Fibroblast of skin of right quadriceps (primary cell): ENCODE results near the gene DGCR6.
"Not testable (repeated sequence)": the region's sequence is repeated elsewhere in the genome, so short reads cannot be mapped to it uniquely, and the experiment has no call there.

Experiments
- DNase-seq: peaks from one replicate; pipeline ENCODE4 v3.0.0-alpha.2; 2013

The DGCR6 gene

DNA sequence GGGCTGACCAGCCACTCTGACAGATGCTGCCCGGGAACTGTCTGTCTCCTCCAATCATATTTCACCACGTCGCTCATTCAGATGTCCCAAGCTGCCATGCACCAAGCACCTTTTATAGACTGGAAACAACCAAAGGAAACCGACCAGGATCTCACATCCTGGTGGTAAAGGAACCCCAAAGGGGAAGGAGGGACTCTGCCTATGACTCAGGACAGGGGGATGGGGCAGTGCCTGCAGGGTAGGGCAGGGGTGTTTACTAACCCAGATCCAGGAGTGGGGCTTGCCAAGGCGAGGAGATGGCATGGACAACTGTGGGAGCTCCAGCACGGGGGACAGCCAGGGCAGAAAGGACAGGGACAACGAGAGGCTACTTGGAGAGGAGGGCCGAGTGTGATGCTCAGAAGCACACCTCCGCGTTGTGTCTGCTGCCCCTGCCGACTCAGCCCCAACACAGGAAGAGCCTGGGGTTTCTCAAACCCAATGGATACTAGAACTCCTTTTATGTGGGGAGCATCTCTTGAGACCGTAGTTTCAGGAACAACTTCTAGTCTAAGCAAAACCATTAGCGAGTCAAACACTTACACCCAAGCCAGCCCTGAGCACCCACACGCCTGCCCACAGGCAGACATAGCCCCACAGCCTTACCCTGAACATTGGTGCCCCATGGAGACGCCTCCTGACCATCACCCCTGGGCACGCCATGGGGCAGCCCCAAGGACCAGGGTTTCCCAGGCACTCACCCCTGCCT is 26.0 kb downstream of the DGCR6 start:
- DNase-seq, result no peak

DNA sequence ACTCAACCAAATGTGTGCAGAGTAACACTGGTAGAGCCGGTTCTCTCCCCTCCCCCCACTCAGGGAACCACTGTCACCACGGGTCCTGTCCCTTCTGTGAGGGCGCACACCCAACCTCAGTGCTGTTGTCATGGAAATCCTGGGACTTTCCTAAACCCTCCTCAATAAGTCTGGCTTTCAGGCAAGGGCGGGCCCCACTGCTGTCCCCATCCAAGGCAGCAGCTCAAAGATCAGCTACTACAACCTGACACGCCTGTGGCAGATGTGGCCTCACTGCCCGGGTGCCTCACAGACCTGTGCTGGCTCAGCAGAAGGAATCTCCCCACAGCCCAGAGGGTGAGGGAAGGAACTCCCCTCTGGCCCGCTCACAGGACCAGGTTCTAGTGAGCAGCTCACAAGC is 27.8 kb downstream of the DGCR6 start:
- DNase-seq, result no peak

DNA sequence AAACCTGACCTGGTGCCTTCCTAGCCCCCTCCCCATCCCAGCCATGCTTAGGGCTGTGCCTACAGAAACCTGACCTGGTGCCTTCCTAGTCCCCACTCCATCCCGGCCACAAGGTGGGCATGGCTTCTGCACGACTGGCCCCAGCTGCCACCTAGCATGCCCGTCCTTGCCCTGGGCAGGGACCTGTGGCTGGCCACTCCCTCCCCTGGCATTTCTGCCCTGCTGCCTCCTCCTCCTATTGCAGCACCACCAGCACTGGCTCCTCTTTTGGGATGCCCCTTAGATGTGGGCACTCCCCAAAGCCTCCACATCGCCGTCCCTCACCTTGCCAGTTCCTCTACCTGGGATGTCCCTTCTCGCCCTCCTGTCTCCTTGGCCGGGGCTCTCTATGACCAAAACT is 28.6 kb downstream of the DGCR6 start:
- not testable (repeated sequence) for DNase-seq

DNA sequence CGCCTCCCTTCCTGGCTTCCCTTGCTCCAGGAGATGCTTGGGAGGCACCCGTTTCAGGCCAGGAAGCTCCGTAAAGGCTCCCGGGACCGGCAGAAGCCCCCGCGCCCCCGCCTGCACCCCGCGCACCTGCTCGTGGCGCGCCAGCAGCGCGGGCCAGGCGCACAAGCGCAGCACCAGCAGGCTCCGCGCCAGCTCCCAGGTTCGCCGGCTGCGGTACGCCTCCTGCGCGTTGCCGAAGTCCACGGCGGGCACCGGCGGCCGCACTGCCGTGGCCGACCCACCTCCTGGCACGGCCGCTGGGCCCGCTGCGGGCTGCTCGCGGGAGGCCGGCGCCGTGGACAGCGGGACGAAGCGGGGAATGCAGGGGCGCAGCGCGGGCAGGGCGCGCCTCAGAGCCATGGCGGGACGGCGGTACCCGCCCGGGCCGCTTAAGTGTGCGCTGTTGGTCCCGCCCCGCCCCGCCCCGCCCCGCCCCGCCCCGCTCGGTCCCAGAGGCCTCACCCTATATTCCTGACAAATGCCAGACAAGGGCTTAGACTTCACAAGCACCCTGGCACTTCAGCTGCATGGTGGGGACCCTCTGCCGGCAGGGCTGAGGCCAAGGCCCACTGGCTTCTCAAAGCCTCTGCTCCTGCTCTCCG is 29.9 kb downstream of the DGCR6 start, which contains the start of gene PRODH:
PRODH (minus strand) TSS at position 405 of the 641 bp plus-strand sequence; CDS start at position 399, 6 bp downstream.
- no peak for DNase-seq

DNA sequence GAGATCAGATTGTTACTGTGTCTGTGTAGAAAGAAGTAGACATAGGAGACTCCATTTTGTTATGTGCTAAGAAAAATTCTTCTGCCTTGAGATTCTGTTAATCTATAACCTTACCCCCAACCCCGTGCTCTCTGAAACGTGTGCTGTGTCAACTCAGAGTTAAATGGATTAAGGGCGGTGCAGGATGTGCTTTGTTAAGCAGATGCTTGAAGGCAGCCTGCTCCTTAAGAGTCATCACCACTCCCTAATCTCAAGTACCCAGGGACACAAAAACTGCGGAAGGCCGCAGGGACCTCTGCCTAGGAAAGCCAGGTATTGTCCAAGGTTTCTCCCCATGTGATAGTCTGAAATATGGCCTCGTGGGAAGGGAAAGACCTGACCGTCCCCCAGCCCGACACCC is 32.6 kb downstream of the DGCR6 start:
- not testable (repeated sequence) for DNase-seq

DNA sequence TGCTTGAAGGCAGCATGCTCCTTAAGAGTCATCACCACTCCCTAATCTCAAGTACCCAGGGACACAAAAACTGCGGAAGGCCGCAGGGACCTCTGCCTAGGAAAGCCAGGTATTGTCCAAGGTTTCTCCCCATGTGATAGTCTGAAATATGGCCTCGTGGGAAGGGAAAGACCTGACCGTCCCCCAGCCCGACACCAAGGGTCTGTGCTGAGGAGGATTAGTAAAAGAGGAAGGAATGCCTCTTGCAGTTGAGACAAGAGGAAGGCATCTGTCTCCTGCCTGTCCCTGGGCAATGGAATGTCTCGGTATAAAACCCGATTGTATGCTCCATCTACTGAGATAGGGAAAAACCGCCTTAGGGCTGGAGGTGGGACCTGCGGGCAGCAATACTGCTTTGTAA is 41.0 kb downstream of the DGCR6 start:
- DNase-seq, result not testable (repeated sequence)

DNA sequence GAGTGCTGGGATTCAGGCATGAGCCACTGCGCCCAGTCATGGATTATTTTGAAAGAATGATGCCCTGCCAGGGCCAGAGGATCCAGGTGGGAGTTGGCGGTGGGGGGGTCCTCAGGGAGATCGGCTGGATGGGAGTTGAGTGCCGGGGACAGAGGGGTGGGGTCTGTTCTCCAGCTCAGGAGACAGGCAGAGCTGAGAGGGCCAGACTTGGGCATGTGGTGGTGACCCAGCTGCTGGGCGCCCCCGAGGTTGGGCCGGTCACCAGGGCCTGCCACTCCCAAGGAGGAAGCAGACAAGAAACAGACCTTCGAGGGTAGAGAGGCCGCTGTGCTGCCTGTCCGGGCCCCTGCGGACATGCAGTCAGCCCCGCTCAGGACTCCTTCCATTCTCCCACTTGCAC is 41.8 kb downstream of the DGCR6 start:
- DNase-seq, result no peak

DNA sequence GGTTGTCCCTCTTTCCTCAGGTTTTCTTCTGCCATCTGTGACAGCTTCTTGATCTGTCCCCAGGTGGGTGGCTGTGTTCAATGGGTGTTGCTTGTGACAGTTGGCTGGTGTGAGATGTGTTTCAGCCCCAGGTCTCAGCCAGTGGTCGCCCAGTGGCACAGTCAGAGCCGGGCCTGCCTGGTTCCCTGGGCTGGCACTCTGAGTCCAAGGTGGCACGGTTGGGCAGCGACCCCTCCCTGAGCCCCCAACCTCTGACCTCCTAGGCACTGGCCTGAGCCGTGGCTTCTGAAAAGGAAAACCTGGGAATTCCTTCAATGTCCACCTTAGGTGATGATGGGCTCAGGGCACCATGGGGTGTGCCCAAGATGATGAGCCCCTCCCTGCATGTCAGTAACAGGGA is 44.0 kb downstream of the DGCR6 start:
- DNase-seq, result no peak

DNA sequence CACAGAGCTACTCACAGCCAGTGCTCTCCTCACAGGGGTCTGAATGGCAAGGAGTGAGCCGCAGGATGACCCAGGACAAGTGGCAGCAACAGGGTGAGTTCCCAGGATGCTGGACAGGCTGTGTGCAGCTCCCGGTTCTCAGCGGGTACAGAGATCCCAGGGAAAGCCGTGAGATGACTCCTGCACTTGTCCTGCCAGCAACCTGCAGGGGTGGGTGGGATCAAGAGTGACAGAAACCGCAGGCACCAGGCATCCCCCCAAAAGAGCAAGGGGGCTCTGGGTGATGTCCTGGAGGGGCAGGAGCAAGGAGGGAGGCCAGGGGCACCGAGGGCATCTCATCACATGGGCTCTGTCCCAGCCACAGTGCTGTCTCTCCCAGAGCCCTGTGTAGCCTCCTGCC is 45.9 kb downstream of the DGCR6 start:
- no peak for DNase-seq

DNA sequence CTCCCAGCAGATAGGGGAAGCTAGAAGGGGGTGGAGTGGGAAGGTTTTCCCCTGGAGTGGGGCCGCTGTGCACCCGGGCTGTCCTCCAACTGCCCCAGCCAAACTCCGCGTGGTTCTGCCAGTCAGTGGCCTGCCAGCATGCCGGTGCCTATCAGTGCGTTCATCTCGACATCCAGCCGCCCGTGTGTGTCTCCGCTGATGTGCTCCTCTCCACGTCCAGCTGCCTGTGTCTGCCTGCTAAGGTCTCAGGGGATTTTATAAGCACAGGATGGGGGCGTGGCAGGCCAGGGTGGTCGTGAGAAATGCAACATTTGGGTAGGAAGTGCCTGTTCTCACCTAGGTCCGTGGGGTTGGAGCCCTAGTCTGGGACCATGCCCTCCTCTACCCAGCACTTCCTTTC is 47.0 kb downstream of the DGCR6 start:
- not testable (repeated sequence) for DNase-seq

DNA sequence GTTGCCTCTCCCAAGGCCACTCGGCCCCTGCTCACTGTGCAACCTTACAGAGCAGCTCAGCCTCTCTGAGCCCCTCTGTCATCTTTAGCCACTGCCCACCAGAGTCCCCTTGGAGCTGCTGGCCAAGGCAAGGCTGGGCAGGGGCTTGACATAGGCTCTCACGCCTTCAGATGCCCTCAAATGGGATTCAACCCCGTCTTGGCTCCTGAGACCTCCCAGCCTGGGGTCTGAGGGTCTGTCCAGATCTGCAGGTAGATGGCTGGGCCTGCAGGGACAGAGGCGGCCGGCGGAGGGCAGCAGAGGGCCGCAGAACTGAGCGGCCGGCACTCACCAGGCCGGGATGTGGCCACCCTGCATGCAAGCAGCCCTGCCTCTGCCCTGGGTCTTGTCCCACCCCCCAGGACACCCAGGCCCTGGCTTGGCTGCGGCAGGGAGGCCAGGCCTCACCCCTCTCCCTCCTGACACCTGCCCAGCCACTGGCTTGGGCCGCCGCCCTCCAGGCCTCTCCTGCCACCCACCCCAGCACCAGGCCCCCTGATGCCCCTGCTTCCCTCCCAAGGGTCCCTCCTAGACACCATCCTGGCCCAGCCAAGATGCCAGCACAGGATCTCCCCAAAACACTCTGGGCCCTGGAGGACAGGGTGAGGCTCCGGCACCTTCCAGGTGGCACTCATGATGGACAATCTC is 48.3 kb downstream of the DGCR6 start:
- peak; percentile 28 for DNase-seq

DNA sequence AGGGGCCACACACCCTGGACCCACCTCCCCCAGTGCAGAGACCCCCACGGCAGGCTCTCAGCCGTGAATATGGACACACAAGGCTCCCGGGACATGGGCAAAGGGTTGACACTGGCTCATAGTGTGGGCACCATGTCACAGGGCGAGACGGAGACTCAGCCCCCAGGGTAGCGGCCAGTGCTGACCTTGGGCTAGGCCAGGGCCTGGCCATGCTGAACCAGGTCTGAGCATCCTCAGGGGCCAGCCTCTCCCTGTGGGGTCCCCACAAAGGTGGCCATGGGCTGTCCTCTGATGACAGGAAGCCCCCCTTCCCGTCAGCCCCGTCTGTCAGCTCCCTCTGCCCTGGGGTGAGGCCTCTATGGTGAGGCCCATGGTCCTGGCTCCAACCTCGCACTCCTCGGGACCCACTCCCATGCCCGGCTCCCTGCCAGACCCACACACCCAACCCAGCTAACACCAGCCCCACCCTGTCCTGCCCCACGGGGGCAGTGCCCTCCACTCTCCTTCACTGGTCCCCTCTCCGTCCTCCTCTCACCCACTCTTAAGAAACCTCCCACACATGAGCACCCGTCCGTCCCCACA is 49.0 kb downstream of the DGCR6 start:
- no peak for DNase-seq

DNA sequence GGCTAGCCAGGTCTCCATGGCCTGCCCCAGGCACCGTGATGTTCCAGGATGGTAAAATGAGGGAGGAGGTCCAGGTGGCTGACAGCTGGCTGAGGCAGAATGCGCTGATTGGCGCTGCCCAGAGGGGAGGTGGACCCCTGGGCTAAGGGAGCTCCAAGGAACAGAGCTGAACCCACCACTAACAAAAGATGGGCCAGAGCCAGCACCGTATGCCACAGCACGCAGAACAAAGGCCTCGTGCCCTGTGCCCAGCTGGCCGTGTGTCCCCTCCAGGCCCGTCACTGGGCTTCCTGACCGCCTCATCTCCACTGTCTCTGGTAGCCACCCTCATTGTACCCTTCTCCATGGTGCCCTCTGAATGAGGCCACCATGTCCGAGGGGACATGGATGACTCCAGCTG is 49.6 kb downstream of the DGCR6 start:
- no peak for DNase-seq

DNA sequence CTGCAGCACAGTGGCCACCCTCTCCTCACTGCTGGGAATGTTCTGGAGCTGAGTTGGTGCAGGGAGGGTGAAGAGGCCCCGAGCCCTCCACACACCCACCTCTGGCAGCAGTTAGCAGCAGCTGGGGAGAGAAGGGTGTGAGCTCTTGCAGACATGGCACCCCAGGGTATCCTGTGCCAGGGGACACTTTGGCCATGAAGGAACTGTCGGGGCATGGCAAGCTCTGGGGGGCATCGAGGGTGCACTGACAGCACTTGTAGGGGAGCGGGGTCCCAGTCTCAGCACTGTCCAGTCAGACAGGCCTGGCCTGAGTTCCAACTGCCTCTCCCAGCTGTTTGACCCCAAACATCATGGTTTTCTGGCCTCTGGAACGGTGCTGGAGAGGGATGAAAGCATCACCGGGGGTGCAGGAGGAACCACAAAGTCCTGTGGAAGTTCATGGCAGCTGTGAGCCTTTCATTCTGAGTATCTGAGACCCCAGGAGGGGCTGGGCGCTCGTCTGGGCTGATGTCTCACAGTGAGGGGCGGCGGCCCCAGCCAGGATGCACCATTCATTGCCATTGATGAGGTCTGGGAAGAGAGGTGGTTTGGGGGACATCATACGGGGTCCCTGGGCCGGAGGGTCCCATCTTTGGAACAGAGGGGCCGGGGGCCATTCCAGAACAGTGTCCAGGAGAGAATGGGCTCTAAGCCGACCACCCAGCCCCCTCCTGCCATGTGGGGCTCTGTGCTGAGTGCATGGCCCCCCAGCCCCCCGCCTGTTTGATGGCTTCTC is 50.2 kb downstream of the DGCR6 start:
- DNase-seq, result not testable (repeated sequence)

DNA sequence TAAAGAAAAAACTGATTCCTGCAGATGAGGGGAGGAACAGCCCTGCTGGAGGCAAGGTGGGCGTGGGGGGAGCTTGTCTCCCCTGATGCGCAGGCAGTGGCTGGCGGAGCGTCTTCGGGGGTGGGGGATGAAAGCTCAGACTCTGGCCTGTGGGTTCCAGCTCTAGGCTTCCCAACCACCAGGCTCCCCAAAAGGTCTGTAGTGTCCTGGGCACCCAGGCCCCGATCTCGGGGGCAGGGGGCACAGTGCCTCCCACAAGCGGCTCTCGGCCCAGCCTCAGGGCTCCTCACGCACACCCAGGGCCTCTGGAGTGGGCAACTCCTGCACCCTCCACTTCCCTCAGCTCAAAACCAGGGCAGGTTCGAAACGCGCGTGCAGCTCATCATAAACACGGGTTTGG is 50.8 kb downstream of the DGCR6 start:
- DNase-seq, result not testable (repeated sequence)

DNA sequence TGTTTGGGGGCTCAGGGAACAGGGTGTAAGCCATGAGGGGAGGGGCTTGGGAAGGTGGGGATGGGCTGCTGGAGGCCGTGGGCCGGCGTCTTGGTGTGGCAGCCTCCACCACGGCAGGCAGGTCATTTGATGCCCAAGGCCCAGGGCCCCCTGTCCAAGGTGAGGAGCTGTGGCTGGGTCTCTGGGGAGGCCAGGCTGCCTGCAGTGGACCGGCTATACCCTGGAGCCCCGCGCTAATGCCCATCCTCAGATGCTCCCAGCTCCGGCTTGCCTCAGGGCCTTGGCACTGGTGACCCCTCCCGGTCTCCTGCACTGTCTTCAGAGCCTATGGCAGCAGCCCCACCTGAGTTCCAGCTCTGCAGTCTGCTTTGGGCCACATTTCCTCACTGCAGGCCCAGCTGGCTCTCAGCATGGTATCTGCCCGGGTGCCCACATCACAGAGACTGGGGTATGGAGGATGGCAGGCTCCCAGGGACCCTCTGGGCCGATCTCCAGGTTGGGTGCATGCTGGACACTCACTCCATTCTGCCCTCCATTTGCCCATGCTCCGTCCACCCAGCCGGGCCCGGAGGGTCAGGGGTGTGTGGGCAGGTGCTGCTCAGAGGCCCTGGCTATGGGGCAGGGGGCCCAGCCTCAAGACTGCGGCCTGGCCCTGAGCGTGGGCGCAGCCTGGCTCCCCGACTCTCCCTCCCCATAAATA is 51.7 kb downstream of the DGCR6 start:
- DNase-seq, result not testable (repeated sequence)

DNA sequence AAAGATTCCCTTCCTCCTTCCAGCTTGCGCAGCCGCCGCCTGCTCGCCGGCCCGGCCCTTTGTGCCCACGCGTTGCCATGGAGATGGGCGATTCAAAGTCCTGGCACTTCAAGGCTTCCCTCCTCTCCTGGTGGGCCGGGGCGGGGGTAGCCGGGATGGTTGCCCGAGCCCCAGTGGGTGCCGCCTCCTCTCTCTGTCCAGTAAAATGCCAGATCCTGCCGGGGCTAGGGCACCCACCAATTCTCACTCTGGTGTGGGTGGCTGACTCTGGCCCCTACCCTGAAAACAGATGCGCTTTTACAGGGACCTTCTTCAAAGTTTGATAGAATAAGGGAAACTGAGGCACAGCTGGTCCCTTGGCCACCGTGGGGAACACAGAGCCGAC is 52.2 kb downstream of the DGCR6 start:
- DNase-seq, result not testable (repeated sequence)

DNA sequence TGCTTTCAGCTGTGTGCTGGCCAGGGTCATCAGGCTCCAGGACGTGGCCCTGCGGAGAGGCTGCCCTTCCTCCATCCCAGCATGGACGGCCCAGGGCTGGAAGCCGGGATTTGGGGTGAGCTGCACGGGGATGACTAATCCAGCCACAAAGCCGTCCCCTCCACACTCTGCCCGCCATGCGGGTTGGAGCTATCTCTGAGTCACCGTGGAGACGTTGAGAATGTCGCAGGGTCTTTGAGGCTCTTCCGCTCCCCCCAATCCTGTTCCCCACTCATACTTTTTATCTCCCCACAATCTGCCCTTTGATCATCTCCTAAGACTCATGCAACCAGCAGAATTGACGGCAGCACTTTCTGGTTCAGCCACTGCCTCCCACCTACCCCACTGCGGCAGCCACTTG is 52.6 kb downstream of the DGCR6 start:
- DNase-seq, result peak; percentile 40

DNA sequence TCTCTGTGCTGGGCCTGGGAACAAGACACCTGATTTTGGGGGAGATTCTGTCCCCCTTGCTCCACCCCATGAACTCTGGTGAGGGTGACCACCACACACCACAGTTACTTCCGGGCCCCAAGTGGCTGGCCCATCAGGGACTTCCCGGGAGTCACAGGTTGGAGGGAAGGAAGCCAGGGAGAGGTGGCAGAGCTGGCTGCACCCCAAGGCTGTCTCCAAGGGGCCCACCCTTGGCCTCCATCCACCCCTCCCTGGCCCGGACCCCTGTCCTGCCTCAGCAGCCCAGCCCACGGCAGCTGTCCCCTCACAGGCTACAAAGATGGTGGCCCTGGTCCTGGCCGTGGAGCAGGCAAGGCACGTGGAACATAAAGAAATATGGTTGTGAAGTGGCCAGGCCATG is 53.1 kb downstream of the DGCR6 start:
- not testable (repeated sequence) for DNase-seq

DNA sequence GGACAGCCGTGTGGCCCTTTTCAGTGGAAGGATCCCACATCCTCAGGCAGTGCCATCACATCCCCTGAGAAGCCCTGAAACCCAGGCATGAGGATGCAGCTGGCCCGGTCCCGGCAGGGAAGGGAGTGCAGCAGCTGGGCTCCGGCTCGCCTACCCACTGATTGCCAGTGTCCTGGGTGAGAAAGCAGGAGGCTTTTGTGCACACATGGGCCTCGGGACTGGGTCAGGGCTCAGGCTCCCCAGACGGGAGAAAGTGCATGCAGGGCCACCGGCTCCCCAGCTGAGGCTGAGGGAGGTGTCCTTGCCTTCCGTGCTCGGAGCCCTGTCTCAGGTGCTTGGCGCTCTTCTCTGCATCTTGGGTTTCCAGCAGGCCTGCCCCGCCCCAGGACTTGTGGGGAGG is 53.6 kb downstream of the DGCR6 start:
- DNase-seq, result not testable (repeated sequence)

DNA sequence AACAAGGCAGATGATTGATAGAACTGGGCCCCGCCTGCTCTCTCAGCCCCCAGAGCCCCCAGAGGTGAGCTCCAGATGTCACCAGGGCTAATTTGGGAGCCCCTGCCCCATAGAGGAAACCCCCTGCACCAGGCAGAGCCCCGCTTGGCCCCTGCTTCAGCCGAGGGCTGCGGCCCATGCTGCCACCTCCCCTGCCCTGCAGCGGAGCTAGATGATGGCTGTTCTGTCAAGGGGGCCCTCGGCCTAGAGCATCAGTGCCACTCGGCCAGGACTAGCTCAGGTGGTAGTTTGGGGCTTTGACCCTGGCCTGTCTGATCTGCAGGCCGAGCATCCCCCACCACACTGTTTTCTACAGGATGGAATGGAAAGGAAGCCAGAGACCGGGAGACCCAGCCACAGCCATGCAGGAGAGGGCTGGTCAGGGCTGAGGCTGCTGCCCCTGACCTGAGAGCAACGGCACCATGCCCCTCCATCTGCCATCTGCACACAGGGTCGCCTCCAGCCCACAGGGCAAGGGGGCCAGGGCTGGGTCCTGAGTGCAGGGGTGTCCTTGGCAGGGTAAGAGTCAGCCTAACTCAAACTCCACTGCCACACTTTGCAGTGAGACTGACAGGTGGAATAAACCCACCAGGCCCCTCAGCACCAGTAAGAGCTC is 54.2 kb downstream of the DGCR6 start:
- not testable (repeated sequence) for DNase-seq

DNA sequence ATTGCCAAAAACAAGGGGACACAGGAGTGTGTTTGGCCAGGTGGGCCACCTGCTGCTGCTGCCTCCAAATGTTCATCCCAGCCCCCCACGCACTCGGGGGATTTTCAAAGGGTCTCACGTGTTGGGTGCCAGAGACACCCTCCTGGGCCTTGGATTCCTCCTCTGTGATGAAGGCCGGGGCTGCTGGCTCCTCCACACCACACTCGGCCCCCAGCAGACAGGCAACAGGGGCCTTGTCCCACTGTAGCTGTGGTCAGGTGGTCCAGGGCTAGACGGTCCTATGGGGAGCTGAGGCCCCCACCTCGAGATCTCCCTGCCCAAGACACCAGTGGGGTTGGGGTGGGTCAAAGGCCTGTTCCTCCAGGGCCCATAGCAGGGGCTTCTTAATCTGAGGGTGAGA is 55.1 kb downstream of the DGCR6 start:
- not testable (repeated sequence) for DNase-seq
